ENCODE measurements around the gene GPR55. TPM values are rescaled to one million over a fixed set of nuclear protein-coding genes. Genes with fewer than 3 reads are reported as not detected.
A peak's percentile ranks its signal among the peaks of the same experiment; 100 is the strongest.

GPR55 gene
- total RNA-seq, 1 donor from 2014 or later, result not detected

DNA sequence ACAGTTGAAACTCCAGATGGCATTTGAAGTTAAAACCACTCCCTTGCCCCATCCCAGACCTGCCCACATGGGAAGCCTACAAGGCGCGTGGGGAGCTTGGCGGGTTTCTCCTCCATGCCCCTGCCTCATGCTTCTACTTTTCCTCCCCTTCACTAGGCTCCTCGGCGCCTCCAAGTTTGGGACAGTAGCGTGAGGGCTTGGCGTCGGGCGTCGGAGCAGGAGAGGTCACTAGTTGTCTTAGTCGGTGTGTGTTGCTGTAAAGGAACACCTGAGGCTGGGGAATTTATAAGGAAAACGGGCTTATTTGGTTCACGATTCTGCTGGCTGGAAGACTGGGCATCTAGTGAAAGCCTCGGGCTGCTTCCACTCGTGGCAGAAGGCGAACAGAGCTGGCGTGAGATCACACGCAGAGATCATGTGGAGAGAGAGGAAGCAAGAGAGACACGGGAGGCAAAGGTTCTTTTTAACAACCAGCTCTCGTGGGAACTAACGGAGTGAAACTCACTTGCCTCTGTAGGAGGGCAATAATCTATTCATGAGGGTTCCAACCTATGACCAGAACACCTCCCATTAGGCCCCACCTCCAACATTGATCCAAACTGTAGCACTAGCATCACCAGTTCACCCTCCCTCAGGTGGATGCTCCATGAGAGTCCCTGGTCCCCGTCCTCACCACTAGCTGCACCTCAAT lies 35.0 kb downstream of the GPR55 start:
- Mint-ChIP-seq H3K4me1 (ENCODE audit: low read depth) (peaks cover 8% of the 10 kb centered on the region), H3K4me3 (ENCODE audit: unreplicated experiment) (no peak overlapping the region), H3K36me3 (ENCODE audit: low read depth) (no peaks in the 10 kb centered on the region), H3K9me3 (ENCODE audit: low read depth) (peaks cover 5% of the 10 kb centered on the region), H3K27ac (ENCODE audit: unreplicated experiment) (no peak overlapping the region), H3K27me3 (ENCODE audit: low read depth) (no peaks in the 10 kb centered on the region)
- DNase-seq (ENCODE audit: low spot score), result peak; percentile 69
- TF ChIP-seq, protein P1, sequence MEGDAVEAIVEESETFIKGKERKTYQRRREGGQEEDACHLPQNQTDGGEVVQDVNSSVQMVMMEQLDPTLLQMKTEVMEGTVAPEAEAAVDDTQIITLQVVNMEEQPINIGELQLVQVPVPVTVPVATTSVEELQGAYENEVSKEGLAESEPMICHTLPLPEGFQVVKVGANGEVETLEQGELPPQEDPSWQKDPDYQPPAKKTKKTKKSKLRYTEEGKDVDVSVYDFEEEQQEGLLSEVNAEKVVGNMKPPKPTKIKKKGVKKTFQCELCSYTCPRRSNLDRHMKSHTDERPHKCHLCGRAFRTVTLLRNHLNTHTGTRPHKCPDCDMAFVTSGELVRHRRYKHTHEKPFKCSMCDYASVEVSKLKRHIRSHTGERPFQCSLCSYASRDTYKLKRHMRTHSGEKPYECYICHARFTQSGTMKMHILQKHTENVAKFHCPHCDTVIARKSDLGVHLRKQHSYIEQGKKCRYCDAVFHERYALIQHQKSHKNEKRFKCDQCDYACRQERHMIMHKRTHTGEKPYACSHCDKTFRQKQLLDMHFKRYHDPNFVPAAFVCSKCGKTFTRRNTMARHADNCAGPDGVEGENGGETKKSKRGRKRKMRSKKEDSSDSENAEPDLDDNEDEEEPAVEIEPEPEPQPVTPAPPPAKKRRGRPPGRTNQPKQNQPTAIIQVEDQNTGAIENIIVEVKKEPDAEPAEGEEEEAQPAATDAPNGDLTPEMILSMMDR (IDR thresholded peaks at IDR 0.05), result no peak

DNA sequence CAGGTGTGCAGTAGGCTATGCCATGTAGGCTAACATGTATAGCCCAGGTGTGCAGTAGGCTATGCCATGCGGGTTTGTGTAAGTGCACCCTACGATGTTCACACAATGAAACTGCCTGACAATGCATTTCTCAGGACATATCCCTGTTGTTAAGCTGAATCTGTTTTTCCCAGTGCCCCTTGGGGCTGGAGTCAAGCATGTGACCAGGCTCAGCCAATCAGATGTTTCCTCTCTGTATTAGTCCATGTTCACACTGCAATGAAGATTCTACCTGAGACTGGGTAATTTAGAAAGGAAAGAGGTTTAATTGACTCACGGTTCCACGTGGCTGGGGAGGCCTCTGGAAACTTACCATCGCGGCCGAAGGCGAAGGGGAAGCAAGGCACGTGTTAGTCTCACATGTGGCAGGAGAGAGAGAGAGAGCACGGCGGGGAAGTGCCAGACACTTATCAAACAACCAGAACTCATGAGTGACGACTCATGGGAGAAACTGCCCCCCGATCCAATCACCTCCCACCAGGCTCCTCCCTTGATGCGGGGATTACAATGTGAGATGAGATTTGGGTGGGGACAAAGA lies 36.1 kb downstream of the GPR55 start:
- H3K9me3 Mint-ChIP-seq (ENCODE audit: low read depth), result peaks cover 5% of the 10 kb centered on the region
- no peaks in the 10 kb centered on the region for H3K36me3 Mint-ChIP-seq (ENCODE audit: low read depth)
- no peaks in the 10 kb centered on the region for H3K27me3 Mint-ChIP-seq (ENCODE audit: low read depth)
- peaks cover 8% of the 10 kb centered on the region for H3K4me1 Mint-ChIP-seq (ENCODE audit: low read depth)
- no peak overlapping the region for H3K4me3 Mint-ChIP-seq (ENCODE audit: unreplicated experiment)
- H3K27ac Mint-ChIP-seq (ENCODE audit: unreplicated experiment), result no peak overlapping the region
- peak; percentile 62 for DNase-seq (ENCODE audit: low spot score)
- TF ChIP-seq, protein P1 (IDR thresholded peaks at IDR 0.05), result no peak

GRCh38 chr2:230887342-230887741 lies 37.7 kb downstream of the GPR55 start:
- H3K4me1 Mint-ChIP-seq (ENCODE audit: low read depth), result peaks cover 8% of the 10 kb centered on the region
- H3K27ac Mint-ChIP-seq (ENCODE audit: unreplicated experiment), result no peak overlapping the region
- no peak for DNase-seq (ENCODE audit: low spot score)
- no peaks in the 10 kb centered on the region for H3K36me3 Mint-ChIP-seq (ENCODE audit: low read depth)
- peaks cover 3% of the 10 kb centered on the region for H3K9me3 Mint-ChIP-seq (ENCODE audit: low read depth)
- no peak overlapping the region for H3K4me3 Mint-ChIP-seq (ENCODE audit: unreplicated experiment)
- no peaks in the 10 kb centered on the region for H3K27me3 Mint-ChIP-seq (ENCODE audit: low read depth)
- TF ChIP-seq, protein P1 (IDR thresholded peaks at IDR 0.05), result no peak

- DNase-seq (ENCODE audit: low spot score), result peak; percentile 90
- Mint-ChIP-seq H3K9me3 (ENCODE audit: low read depth) (no peaks in the 10 kb centered on the region), H3K4me1 (ENCODE audit: low read depth) (peaks cover 8% of the 10 kb centered on the region), H3K27me3 (ENCODE audit: low read depth) (no peaks in the 10 kb centered on the region), H3K4me3 (ENCODE audit: unreplicated experiment) (no peak overlapping the region), H3K27ac (ENCODE audit: unreplicated experiment) (no peak overlapping the region), H3K36me3 (ENCODE audit: low read depth) (no peaks in the 10 kb centered on the region)
- TF ChIP-seq, protein P1 (IDR thresholded peaks at IDR 0.05), result no peak
Observed at GRCh38 chr2:230886671-230887071, 38.4 kb downstream of the GPR55 start.

- Mint-ChIP-seq H3K27me3 (ENCODE audit: low read depth) (no peaks in the 10 kb centered on the region), H3K4me1 (ENCODE audit: low read depth) (peaks cover 5% of the 10 kb centered on the region), H3K27ac (ENCODE audit: unreplicated experiment) (no peak overlapping the region), H3K9me3 (ENCODE audit: low read depth) (no peaks in the 10 kb centered on the region), H3K36me3 (ENCODE audit: low read depth) (no peaks in the 10 kb centered on the region), H3K4me3 (ENCODE audit: unreplicated experiment) (no peak overlapping the region)
- DNase-seq (ENCODE audit: low spot score), result no peak
- TF ChIP-seq, protein P1 (IDR thresholded peaks at IDR 0.05), result no peak
Observed at GRCh38 chr2:230886206-230886605, 38.8 kb downstream of the GPR55 start.
